Stimulated activated CD4-positive, alpha-beta T cell treated with anti-CD3 and anti-CD28 coated beads, Interleukin-12 subunit alpha, Interleukin-12 subunit beta, amount 100 ng/mL, for 4 hours (primary cell): ENCODE data around the gene LMO1.

Experiments
- DNase-seq: peaks from one replicate; pipeline ENCODE4 v3.0.0-alpha.2; 2020

The LMO1 gene

GRCh38 chr11:8225589-8226036 is 38.1 kb downstream of the LMO1 start:
- peak; percentile 65 for DNase-seq

GRCh38 chr11:8224711-8225110 is 39.0 kb downstream of the LMO1 start:
- no peak for DNase-seq

GRCh38 chr11:8224161-8224591 is 39.5 kb downstream of the LMO1 start:
- DNase-seq = no peak

GRCh38 chr11:8223513-8223900 is 40.2 kb downstream of the LMO1 start:
- DNase-seq = no peak

- DNase-seq = no peak
Observed at GRCh38 chr11:8222820-8223512, 40.7 kb downstream of the LMO1 start.

- DNase-seq = no peak
Observed at GRCh38 chr11:8221917-8222495, 41.7 kb downstream of the LMO1 start.

GRCh38 chr11:8221046-8221723 is 42.5 kb downstream of the LMO1 start:
- DNase-seq = no peak

- no peak for DNase-seq
Observed at GRCh38 chr11:8220261-8221045, 43.2 kb downstream of the LMO1 start.

GRCh38 chr11:8219257-8220021 is 44.2 kb downstream of the LMO1 start:
- DNase-seq = no peak

GRCh38 chr11:8218840-8219239 is 44.8 kb downstream of the LMO1 start:
- no peak for DNase-seq

GRCh38 chr11:8218409-8218808 is 45.3 kb downstream of the LMO1 start:
- no peak for DNase-seq

GRCh38 chr11:8217926-8218325 is 45.8 kb downstream of the LMO1 start:
- DNase-seq = no peak

- no peak for DNase-seq
Observed at GRCh38 chr11:8217136-8217535, 46.5 kb downstream of the LMO1 start.

GRCh38 chr11:8213376-8213775 is 50.3 kb downstream of the LMO1 start:
- DNase-seq = no peak

- peak; percentile 13 for DNase-seq
Observed at GRCh38 chr11:8209208-8209807, 54.4 kb downstream of the LMO1 start.

GRCh38 chr11:8207080-8208000 is 56.3 kb downstream of the LMO1 start:
- DNase-seq = no peak

- no peak for DNase-seq
Observed at GRCh38 chr11:8206251-8207079, 57.2 kb downstream of the LMO1 start.

- DNase-seq = no peak
Observed at GRCh38 chr11:8205566-8205965, 58.1 kb downstream of the LMO1 start.

- DNase-seq = no peak
Observed at GRCh38 chr11:8204596-8204995, 59.1 kb downstream of the LMO1 start.

- no peak for DNase-seq
Observed at GRCh38 chr11:8204025-8204424, 59.7 kb downstream of the LMO1 start.
